Lower leg skin (tissue), 4 donors: ENCODE measurements around the gene HSPBP1. TPM values are rescaled to one million over a fixed set of nuclear protein-coding genes. Genes with fewer than 3 reads are reported as not detected.

Experiments
- DNase-seq, 2 donors: peaks; one replicate each; pipeline ENCODE4 v3.0.0-alpha.2; 2019; ENCODE audit warnings: low spot score in 2 of 2
- H3K4me3 ChIP-seq: fragments of 200-600 bp; sonication (generic); 2 replicates; pipeline ENCODE4 v1.5.1; 2017; ENCODE audit warnings: mild to moderate bottlenecking, low read depth; ENCODE audit not compliant: poor library complexity, severe bottlenecking
- CTCF ChIP-seq, 3 donors: fragments of 450-650 bp; IDR thresholded peaks; one replicate each; pipeline ENCODE4 v1.5.1; 2016; ENCODE audit warnings: antibody characterized with exemption in 3 of 3, mild to moderate bottlenecking in 3 of 3, moderate library complexity in 2 of 3
- POLR2A ChIP-seq, 2 donors: fragments of 450-650 bp; IDR thresholded peaks; one replicate each; pipeline ENCODE4 v1.6.1; 2016 to 2017; ENCODE audit warnings: antibody characterized with exemption in 2 of 2, mild to moderate bottlenecking in 1 of 2, moderate library complexity in 1 of 2
- WGBS, 2 donors: methylation state at CpG; one replicate each; pipeline ENCODE4 v1.1.5; 2018; 5-methylcytosine and 5-hydroxymethylcytosine counted together
- intact Hi-C: fragments of 100-400 bp; cut with DNase I; formaldehyde crosslinking; loops from one replicate; pipeline ENCODE4 v1.15.0; 2023; ENCODE audit warnings: low total_unique reads
- total RNA-seq, 4 donors: library from RNA; depleted of rRNA; stranded (reverse); fragments of >200 nt; gene quantifications; one replicate each; pipeline ENCODE4 v1.1.0, GENCODE V29; 2016

Gene HSPBP1
- total RNA-seq, 4 donors from 2014 or later = 17.8 to 35.5 (median 25.6) TPM

GRCh38 chr19:55257461-55258420 is 22.2 kb downstream of the HSPBP1 start:
- TF ChIP-seq CTCF (IDR thresholded peaks at IDR 0.05) (no peak), POLR2A (IDR thresholded peaks at IDR 0.05) (no peak)
- H3K4me3 ChIP-seq = peak overlapping the region; percentile 79
- intact Hi-C loops = no loop called here
- DNase-seq = no peak
- WGBS, 2 donors = 2% methylated on average over 45 to 50 of the region's 51 CpGs

- 42 to 44% methylated on average over 22 of the region's 22 CpGs for WGBS, 2 donors
- no peak overlapping the region for H3K4me3 ChIP-seq
- TF ChIP-seq POLR2A (IDR thresholded peaks at IDR 0.05) (no peak), CTCF (IDR thresholded peaks at IDR 0.05) (no peak)
- intact Hi-C loops = no loop called here
- no peak for DNase-seq
Observed at GRCh38 chr19:55256562-55257460, 23.1 kb downstream of the HSPBP1 start.

- intact Hi-C loops = no loop called here
- H3K4me3 ChIP-seq = no peak overlapping the region
- no peak for DNase-seq
- WGBS, 2 donors = 58 to 65% methylated on average over 17 of the region's 17 CpGs
- no peak for TF ChIP-seq CTCF (IDR thresholded peaks at IDR 0.05)
- TF ChIP-seq POLR2A (IDR thresholded peaks at IDR 0.05) = no peak
Observed at GRCh38 chr19:55255618-55256423, 24.1 kb downstream of the HSPBP1 start.

- no peak for DNase-seq
- H3K4me3 ChIP-seq = no peak overlapping the region
- TF ChIP-seq POLR2A (IDR thresholded peaks at IDR 0.05) = no peak
- TF ChIP-seq CTCF (IDR thresholded peaks at IDR 0.05) = no peak
- intact Hi-C loops = no loop called here
- WGBS, 2 donors = 59 to 61% methylated on average over 3 to 5 of the region's 6 CpGs
Observed at GRCh38 chr19:55254625-55254977, 25.3 kb downstream of the HSPBP1 start.

- H3K4me3 ChIP-seq = no peak overlapping the region
- WGBS, 2 donors = 64 to 67% methylated on average over 23 of the region's 23 CpGs
Observed at GRCh38 chr19:55253842-55254624, 25.9 kb downstream of the HSPBP1 start.

More at GRCh38 chr19:55253842-55254624, 25.9 kb downstream of the HSPBP1 start:
- no peak for DNase-seq
- intact Hi-C loops = no loop called here
- no peak for TF ChIP-seq POLR2A (IDR thresholded peaks at IDR 0.05)
- no peak for TF ChIP-seq CTCF (IDR thresholded peaks at IDR 0.05)
